GM23338 (cell line): ENCODE measurements around the gene RCAN3. TPM values are rescaled to one million over a fixed set of nuclear protein-coding genes. Genes with fewer than 3 reads are reported as not detected.

ENCODE experiments used
- ATAC-seq: fragments of 200-7000 bp; cut with Tn5 transposase; 3 replicates; pipeline ENCODE4 v1.9.1; 2020
- DNase-seq: peaks from one replicate; pipeline ENCODE4 v3.0.0-alpha.2; 2015; ENCODE audit warnings: low spot score
- H2AFZ ChIP-seq: fragments of 200-600 bp; sonication (generic); 2 replicates; pipeline ENCODE4 v1.8.0; 2016; ENCODE audit warnings: antibody characterized with exemption, mild to moderate bottlenecking, moderate library complexity
- H3F3A ChIP-seq: fragments of 200-600 bp; sonication (generic); replicated peaks from 2 replicates; pipeline ENCODE4 v1.8.0; 2017; ENCODE audit warnings: antibody characterized with exemption, mixed run types, low read depth
- H3K27ac ChIP-seq: fragments of 200-600 bp; sonication (generic); 2 replicates; pipeline ENCODE4 v1.6.1; 2016; ENCODE audit warnings: low read depth
- H3K27me3 ChIP-seq: fragments of 200-600 bp; sonication (generic); 2 replicates; pipeline ENCODE4 v1.8.0; 2016; ENCODE audit warnings: mild to moderate bottlenecking, mixed run types, moderate library complexity; ENCODE audit not compliant: insufficient read depth
- H3K36me3 ChIP-seq: fragments of 200-600 bp; sonication (generic); 2 replicates; pipeline ENCODE4 v1.8.0; 2016; ENCODE audit warnings: mild to moderate bottlenecking; ENCODE audit not compliant: insufficient read depth
- H3K4me1 ChIP-seq: fragments of 200-600 bp; sonication (generic); 2 replicates; pipeline ENCODE4 v1.8.0; 2016; ENCODE audit warnings: mild to moderate bottlenecking, moderate library complexity; ENCODE audit not compliant: insufficient read depth
- H3K4me2 ChIP-seq: fragments of 200-600 bp; sonication (generic); 2 replicates; pipeline ENCODE4 v1.7.1; 2017; ENCODE audit warnings: mixed run types
- H3K4me3 ChIP-seq: fragments of 200-600 bp; sonication (generic); 2 replicates; pipeline ENCODE4 v1.6.1; 2016; ENCODE audit warnings: mixed run types
- H3K79me2 ChIP-seq: fragments of 200-600 bp; sonication (generic); replicated peaks from 2 replicates; pipeline ENCODE4 v1.8.0; 2017; ENCODE audit warnings: mild to moderate bottlenecking; ENCODE audit not compliant: insufficient read depth
- H3K9me2 ChIP-seq: fragments of 200-600 bp; sonication (generic); 2 replicates; pipeline ENCODE4 v1.8.0; 2017; ENCODE audit not compliant: insufficient read depth
- H4K20me1 ChIP-seq: fragments of 200-600 bp; sonication (generic); replicated peaks from 2 replicates; pipeline ENCODE4 v1.8.0; 2017; ENCODE audit warnings: mild to moderate bottlenecking; ENCODE audit not compliant: insufficient read depth
- H3K27ac Mint-ChIP-seq: 2 replicates; pipeline ENCODE4 v1.8.0; 2020; ENCODE audit warnings: inconsistent platforms, mild to moderate bottlenecking, moderate library complexity, mixed read lengths
- H3K27me3 Mint-ChIP-seq: 3 replicates; pipeline ENCODE4 v1.8.0; 2022; ENCODE audit warnings: low read depth, mild to moderate bottlenecking, moderate library complexity, mixed read lengths, inconsistent platforms; ENCODE audit not compliant: insufficient read depth, poor library complexity
- H3K36me3 Mint-ChIP-seq: 3 replicates; pipeline ENCODE4 v1.8.0; 2021; ENCODE audit warnings: low read depth, mild to moderate bottlenecking, inconsistent platforms, moderate library complexity, mixed read lengths
- H3K4me1 Mint-ChIP-seq: 3 replicates; pipeline ENCODE4 v1.8.0; 2020; ENCODE audit warnings: mild to moderate bottlenecking, inconsistent platforms, mixed read lengths
- H3K4me3 Mint-ChIP-seq: 3 replicates; pipeline ENCODE4 v1.8.0; 2021; ENCODE audit warnings: moderate library complexity, mild to moderate bottlenecking, inconsistent platforms, mixed read lengths
- H3K9me3 Mint-ChIP-seq: 3 replicates; pipeline ENCODE4 v1.8.0; 2020; ENCODE audit warnings: moderate library complexity, mild to moderate bottlenecking, inconsistent platforms, mixed read lengths
- CREB1 ChIP-seq: fragments of 250-450 bp; sonication (Bioruptor Pico); IDR thresholded peaks from 2 replicates; pipeline ENCODE4 v1.5.0; 2020; ENCODE audit warnings: low read depth, mild to moderate bottlenecking, moderate library complexity
- EZH2phosphoT487 ChIP-seq: fragments of 200-600 bp; sonication (generic); IDR thresholded peaks from one replicate; pipeline ENCODE4 v1.8.1; 2018; ENCODE audit warnings: antibody characterized with exemption; ENCODE audit not compliant: unreplicated experiment
- STAT1 ChIP-seq: IDR thresholded peaks from one replicate; pipeline ENCODE4 v1.6.1; 2016; ENCODE audit warnings: antibody characterized with exemption; ENCODE audit not compliant: unreplicated experiment
- ZNF114 ChIP-seq: fragments of 250-450 bp; sonication (Bioruptor Pico); IDR thresholded peaks from 2 replicates; pipeline ENCODE4 v1.5.0; 2020; ENCODE audit warnings: mild to moderate bottlenecking, moderate library complexity
- polyA plus RNA-seq: library from polyadenylated mRNA; unstranded; fragments of >200 nt; fragmentation: Nextera tagmentation; extraction: Ambion mirVana; gene quantifications from 2 replicates; pipeline ENCODE4 v1.2.1, GENCODE V29; 2016
- total RNA-seq: library from RNA; depleted of rRNA; stranded (reverse); fragments of >200 nt; shearing (Covaris generic); gene quantifications from 2 replicates; pipeline ENCODE4 v1.2.3, GENCODE V29; 2014
- TF ChIP-seq, protein P1 (sequence below): IDR thresholded peaks from 2 replicates; pipeline ENCODE4 v1.6.1; 2016; ENCODE audit warnings: antibody characterized with exemption
- TF ChIP-seq, protein P2 (sequence below): fragments of 250-450 bp; sonication (Bioruptor Pico); IDR thresholded peaks from 2 replicates; pipeline ENCODE4 v1.5.0; 2020; ENCODE audit warnings: mild to moderate bottlenecking, moderate library complexity

RCAN3 gene
- total and polyA plus RNA-seq, 2 experiments from 2014 or later: 8.9 to 11.2 TPM

DNA sequence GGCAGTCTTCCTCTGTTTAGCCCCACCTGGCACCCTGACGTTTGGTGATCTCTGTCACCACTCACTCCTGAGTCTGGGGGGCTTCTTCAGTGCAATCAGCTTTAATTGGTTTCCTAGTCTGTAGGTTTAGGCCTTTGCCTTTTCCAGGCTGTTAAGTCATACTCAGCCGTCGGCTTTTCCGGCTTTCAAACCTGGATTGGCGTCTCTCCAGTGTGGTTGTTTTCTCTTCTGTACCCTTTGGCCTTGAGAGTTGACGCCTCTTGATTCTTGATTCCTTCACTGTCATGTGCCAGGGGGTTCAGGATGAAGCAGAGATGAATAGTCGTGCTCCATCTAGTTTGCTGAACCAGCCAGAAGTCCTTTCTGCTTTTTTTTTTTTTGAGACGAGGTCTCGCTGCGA is 78.1 kb downstream of the RCAN3 start:
- Histone ChIP-seq H3K27ac (no peak overlapping the region), H3K4me2 (no peak overlapping the region), H3F3A (no peaks in the 10 kb centered on the region), H2AFZ (no peak overlapping the region), H3K79me2 (no peaks in the 10 kb centered on the region), H3K36me3 (no peaks in the 10 kb centered on the region), H3K4me3 (no peak overlapping the region), H4K20me1 (no peaks in the 10 kb centered on the region), H3K27me3 (no peaks in the 10 kb centered on the region), H3K9me2 (no peaks in the 10 kb centered on the region), H3K4me1 (no peaks in the 10 kb centered on the region)
- H3K36me3 Mint-ChIP-seq: no peaks in the 10 kb centered on the region
- no peak for DNase-seq
- no peak overlapping the region for H3K27ac Mint-ChIP-seq
- H3K9me3 Mint-ChIP-seq: no peaks in the 10 kb centered on the region; the same call in 2 of the 3 replicates
- no peaks in the 10 kb centered on the region for H3K4me1 Mint-ChIP-seq
- H3K27me3 Mint-ChIP-seq: no peaks in the 10 kb centered on the region
- no peak overlapping the region for H3K4me3 Mint-ChIP-seq
- ATAC-seq: no peak
- TF ChIP-seq, protein P1, sequence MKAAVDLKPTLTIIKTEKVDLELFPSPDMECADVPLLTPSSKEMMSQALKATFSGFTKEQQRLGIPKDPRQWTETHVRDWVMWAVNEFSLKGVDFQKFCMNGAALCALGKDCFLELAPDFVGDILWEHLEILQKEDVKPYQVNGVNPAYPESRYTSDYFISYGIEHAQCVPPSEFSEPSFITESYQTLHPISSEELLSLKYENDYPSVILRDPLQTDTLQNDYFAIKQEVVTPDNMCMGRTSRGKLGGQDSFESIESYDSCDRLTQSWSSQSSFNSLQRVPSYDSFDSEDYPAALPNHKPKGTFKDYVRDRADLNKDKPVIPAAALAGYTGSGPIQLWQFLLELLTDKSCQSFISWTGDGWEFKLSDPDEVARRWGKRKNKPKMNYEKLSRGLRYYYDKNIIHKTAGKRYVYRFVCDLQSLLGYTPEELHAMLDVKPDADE: no peak
- no peak for TF ChIP-seq STAT1
- no peak for TF ChIP-seq ZNF114 (CRISPR knock-in tag)
- TF ChIP-seq, protein P2, sequence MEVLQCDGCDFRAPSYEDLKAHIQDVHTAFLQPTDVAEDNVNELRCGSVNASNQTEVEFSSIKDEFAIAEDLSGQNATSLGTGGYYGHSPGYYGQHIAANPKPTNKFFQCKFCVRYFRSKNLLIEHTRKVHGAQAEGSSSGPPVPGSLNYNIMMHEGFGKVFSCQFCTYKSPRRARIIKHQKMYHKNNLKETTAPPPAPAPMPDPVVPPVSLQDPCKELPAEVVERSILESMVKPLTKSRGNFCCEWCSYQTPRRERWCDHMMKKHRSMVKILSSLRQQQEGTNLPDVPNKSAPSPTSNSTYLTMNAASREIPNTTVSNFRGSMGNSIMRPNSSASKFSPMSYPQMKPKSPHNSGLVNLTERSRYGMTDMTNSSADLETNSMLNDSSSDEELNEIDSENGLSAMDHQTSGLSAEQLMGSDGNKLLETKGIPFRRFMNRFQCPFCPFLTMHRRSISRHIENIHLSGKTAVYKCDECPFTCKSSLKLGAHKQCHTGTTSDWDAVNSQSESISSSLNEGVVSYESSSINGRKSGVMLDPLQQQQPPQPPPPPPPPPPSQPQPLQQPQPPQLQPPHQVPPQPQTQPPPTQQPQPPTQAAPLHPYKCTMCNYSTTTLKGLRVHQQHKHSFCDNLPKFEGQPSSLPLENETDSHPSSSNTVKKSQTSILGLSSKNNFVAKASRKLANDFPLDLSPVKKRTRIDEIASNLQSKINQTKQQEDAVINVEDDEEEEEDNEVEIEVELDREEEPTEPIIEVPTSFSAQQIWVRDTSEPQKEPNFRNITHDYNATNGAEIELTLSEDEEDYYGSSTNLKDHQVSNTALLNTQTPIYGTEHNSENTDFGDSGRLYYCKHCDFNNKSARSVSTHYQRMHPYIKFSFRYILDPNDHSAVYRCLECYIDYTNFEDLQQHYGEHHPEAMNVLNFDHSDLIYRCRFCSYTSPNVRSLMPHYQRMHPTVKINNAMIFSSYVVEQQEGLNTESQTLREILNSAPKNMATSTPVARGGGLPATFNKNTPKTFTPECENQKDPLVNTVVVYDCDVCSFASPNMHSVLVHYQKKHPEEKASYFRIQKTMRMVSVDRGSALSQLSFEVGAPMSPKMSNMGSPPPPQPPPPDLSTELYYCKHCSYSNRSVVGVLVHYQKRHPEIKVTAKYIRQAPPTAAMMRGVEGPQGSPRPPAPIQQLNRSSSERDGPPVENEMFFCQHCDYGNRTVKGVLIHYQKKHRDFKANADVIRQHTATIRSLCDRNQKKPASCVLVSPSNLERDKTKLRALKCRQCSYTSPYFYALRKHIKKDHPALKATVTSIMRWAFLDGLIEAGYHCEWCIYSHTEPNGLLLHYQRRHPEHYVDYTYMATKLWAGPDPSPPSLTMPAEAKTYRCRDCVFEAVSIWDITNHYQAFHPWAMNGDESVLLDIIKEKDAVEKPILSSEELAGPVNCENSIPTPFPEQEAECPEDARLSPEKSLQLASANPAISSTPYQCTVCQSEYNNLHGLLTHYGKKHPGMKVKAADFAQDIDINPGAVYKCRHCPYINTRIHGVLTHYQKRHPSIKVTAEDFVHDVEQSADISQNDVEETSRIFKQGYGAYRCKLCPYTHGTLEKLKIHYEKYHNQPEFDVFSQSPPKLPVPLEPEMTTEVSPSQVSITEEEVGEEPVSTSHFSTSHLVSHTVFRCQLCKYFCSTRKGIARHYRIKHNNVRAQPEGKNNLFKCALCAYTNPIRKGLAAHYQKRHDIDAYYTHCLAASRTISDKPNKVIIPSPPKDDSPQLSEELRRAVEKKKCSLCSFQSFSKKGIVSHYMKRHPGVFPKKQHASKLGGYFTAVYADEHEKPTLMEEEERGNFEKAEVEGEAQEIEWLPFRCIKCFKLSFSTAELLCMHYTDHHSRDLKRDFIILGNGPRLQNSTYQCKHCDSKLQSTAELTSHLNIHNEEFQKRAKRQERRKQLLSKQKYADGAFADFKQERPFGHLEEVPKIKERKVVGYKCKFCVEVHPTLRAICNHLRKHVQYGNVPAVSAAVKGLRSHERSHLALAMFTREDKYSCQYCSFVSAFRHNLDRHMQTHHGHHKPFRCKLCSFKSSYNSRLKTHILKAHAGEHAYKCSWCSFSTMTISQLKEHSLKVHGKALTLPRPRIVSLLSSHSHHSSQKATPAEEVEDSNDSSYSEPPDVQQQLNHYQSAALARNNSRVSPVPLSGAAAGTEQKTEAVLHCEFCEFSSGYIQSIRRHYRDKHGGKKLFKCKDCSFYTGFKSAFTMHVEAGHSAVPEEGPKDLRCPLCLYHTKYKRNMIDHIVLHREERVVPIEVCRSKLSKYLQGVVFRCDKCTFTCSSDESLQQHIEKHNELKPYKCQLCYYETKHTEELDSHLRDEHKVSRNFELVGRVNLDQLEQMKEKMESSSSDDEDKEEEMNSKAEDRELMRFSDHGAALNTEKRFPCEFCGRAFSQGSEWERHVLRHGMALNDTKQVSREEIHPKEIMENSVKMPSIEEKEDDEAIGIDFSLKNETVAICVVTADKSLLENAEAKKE (CRISPR knock-in tag): no peak
- TF ChIP-seq CREB1 (CRISPR knock-in tag): no peak
- TF ChIP-seq EZH2phosphoT487: no peak
